ENCODE results near the gene SLC9A5. TPM values are rescaled to one million over a fixed set of nuclear protein-coding genes. Genes with fewer than 3 reads are reported as not detected.
A peak's percentile ranks its signal among the peaks of the same experiment; 100 is the strongest.

SLC9A5 gene
- total and polyA plus RNA-seq, 9 of the 15 experiments (the other 6 are each of a cell fraction or from before 2014, with no cell fraction given): 0.06 to 3.1 (median 1.2) TPM

GRCh38 chr16:67254801-67255552 lies 6.2 kb downstream of the SLC9A5 start:
- peak; percentile 77 for FAIRE-seq
- Histone ChIP-seq H3K36me3 (ENCODE audit: control insufficient read depth, insufficient read depth, low read length) (no peaks in the 10 kb centered on the region), H3K4me2 (ENCODE audit: insufficient read depth, low read length) (peak overlapping the region; percentile 46; the same call in 1 of the 2 replicates), H2AFZ (ENCODE audit: low read depth, low read length) (peak overlapping the region; percentile 49), H3K4me1 (replicated peaks in 1 of 2; ENCODE audit: control insufficient read depth in 2 of 2, insufficient read depth in 2 of 2, low read length in 2 of 2) (peaks cover 11 to 20% of the 10 kb centered on the region in 2 experiments; a peak in 4 of 5 replicates), H3K4me3 (no peak overlapping the region), H3K79me2 (ENCODE audit: control insufficient read depth, insufficient read depth, low read length) (no peaks in the 10 kb centered on the region), H4K20me1 (replicated peaks; ENCODE audit: control insufficient read depth, insufficient read depth, low read length) (no peaks in the 10 kb centered on the region), H3K9me1 (ENCODE audit: control insufficient read depth, insufficient read depth, low read length) (no peaks in the 10 kb centered on the region), H3K27me3 (ENCODE audit: control insufficient read depth in 2 of 2, insufficient read depth in 2 of 2, low read length in 2 of 2) (no peaks in the 10 kb centered on the region), H3K27ac (ENCODE audit: extremely low read depth, low read depth, low read length) (no peak overlapping the region), H3K9me3 (replicated peaks; ENCODE audit: control insufficient read depth, insufficient read depth, low read depth, low read length) (no peaks in the 10 kb centered on the region), H3K9ac (ENCODE audit: insufficient read depth in 1 of 2, low read depth in 2 of 2, low read length in 2 of 2) (peak overlapping the region in 1 of 2 experiments; percentile 65; a peak in 2 of 4 replicates)
- POLR2A ChIA-PET: interaction anchor here (0.5 kb wide), 1 partner anchor 14 kb away, joined by 3 read pairs; no protein-coding TSS in a partner anchor
- CTCF ChIA-PET (ENCODE audit: low intra/inter-chr PET ratio): no interaction called here
- peak; percentile 85 for ATAC-seq
- DNase-seq (ENCODE audit: extremely low read depth in 1 of 4, low spot score in 3 of 4): peak; percentile 49 to 71 (median 56)
- in situ Hi-C loops (cut with MboI): loop anchor here (5.0 kb wide), 1 partner anchor 87 kb away; no protein-coding TSS in a partner anchor
- 47% methylated on average over 17 of the region's 18 CpGs for WGBS (ENCODE audit: insufficient coverage, low coverage, missing lambda C conversion rate)
- no TSS peak for BruUV-seq (replicated peaks)
- intact Hi-C loops (cut with micrococcal nuclease): no loop called here
- TF ChIP-seq RB1 (IDR thresholded peaks at IDR 0.05; ENCODE audit: low read depth): no peak
- no peak for TF ChIP-seq HMGXB4 (CRISPR knock-in tag; IDR thresholded peaks at IDR 0.05)
- no peak for TF ChIP-seq ILK (tag; IDR thresholded peaks at IDR 0.05; ENCODE audit: borderline replicate concordance, low read depth)
- TF ChIP-seq HINFP (tag; conservative IDR thresholded peaks at IDR 0.05; ENCODE audit: low read depth): no peak
- no peak for TF ChIP-seq CREB5 (CRISPR knock-in tag; IDR thresholded peaks at IDR 0.05)
- no peak for TF ChIP-seq ZFX (CRISPR knock-in tag; IDR thresholded peaks at IDR 0.05)
- no peak for TF ChIP-seq STAT5A (IDR thresholded peaks at IDR 0.05; ENCODE audit: borderline replicate concordance, low read length)
- no peak for TF ChIP-seq SP2 (IDR thresholded peaks at IDR 0.05; ENCODE audit: extremely low read depth, low read depth, low read length, poor library complexity, severe bottlenecking)
- TF ChIP-seq TFAP4 (CRISPR knock-in tag; IDR thresholded peaks at IDR 0.05; ENCODE audit: borderline replicate concordance): peak; percentile 40; the same call in 1 of the 2 replicates
- no peak for TF ChIP-seq MXD1 (CRISPR knock-in tag; IDR thresholded peaks at IDR 0.05; ENCODE audit: borderline replicate concordance, poor library complexity, severe bottlenecking)
- TF ChIP-seq KHSRP (IDR thresholded peaks at IDR 0.05): no peak
- no peak for TF ChIP-seq ARID3B (CRISPR knock-in tag; IDR thresholded peaks at IDR 0.05; ENCODE audit: borderline replicate concordance)

All from K562 (cell line).